MG63 (cell line): ENCODE data around the gene BMP8A. TPM values are rescaled to one million over a fixed set of nuclear protein-coding genes. Genes with fewer than 3 reads are reported as not detected.

Experiments
- DNase-seq: peaks from one replicate; pipeline ENCODE4 v3.0.0-alpha.2; 2020
- H3K27me3 ChIP-seq: fragments of 250-450 bp; sonication (Bioruptor Pico); 2 replicates; pipeline ENCODE4 v1.5.1; 2020; ENCODE audit warnings: mild to moderate bottlenecking, moderate library complexity
- H3K36me3 ChIP-seq: fragments of 250-450 bp; sonication (Bioruptor Pico); 2 replicates; pipeline ENCODE4 v1.5.1; 2020; ENCODE audit warnings: mild to moderate bottlenecking, moderate library complexity
- H3K4me3 ChIP-seq: fragments of 250-450 bp; sonication (Bioruptor Pico); 2 replicates; pipeline ENCODE4 v1.5.1; 2020; ENCODE audit warnings: mild to moderate bottlenecking, moderate library complexity
- H3K9me3 ChIP-seq: fragments of 250-450 bp; sonication (Bioruptor Pico); 2 replicates; pipeline ENCODE4 v1.5.1; 2020; ENCODE audit warnings: mild to moderate bottlenecking, moderate library complexity
- total RNA-seq: library from RNA; depleted of rRNA; stranded (reverse); fragments of >200 nt; shearing (Covaris generic); gene quantifications from 2 replicates; pipeline ENCODE4 v1.2.3, GENCODE V29; 2014; ENCODE audit warnings: low replicate concordance

The BMP8A gene
- total RNA-seq, 1 experiment from 2014 or later: not detected

DNA sequence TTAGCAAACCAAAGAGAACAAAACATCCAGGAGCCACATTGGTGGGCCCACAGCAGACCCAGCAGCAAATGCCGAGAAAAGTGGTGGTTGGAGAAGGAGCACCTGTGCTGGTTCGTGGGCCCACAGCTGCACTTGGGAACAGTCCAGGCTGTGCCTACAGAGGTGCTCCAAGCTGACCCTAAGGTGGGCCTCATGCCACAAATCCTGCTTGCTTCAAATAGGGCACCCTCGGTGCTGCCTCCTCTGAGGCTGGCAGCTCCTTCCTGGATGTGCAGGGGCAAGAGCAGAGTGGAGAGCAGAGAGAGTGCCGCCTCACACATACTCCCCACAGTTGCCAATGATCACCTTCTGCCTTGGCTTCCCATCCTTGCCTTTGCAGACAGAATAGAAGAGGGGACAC is 40.1 kb downstream of the BMP8A start:
- Histone ChIP-seq H3K27me3 (no peaks in the 10 kb centered on the region), H3K9me3 (no peaks in the 10 kb centered on the region), H3K36me3 (peaks cover 37% of the 10 kb centered on the region), H3K4me3 (no peak overlapping the region)
- DNase-seq: no peak

DNA sequence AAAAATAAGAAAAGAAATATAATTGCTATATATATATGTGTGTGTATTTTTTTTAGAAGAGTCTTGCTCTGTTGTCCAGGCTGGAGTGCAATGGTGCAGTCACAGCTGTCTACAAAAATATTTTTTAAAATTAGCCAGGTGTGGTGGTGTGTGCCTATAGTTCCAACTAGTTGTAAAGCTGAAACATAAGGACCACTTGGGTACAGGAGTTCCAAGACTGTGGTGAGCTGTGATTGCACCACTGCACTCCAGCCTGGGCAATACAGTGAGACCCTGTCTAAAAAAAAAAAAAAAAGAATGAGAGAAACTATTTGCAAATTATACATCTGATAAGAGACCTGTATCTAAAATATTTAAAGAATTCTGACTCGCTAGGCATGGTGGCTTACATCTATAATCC is 42.0 kb downstream of the BMP8A start:
- no peaks in the 10 kb centered on the region for H3K9me3 ChIP-seq
- H3K4me3 ChIP-seq: no peak overlapping the region
- H3K36me3 ChIP-seq: peaks cover 32% of the 10 kb centered on the region
- H3K27me3 ChIP-seq: no peaks in the 10 kb centered on the region
- no peak for DNase-seq

DNA sequence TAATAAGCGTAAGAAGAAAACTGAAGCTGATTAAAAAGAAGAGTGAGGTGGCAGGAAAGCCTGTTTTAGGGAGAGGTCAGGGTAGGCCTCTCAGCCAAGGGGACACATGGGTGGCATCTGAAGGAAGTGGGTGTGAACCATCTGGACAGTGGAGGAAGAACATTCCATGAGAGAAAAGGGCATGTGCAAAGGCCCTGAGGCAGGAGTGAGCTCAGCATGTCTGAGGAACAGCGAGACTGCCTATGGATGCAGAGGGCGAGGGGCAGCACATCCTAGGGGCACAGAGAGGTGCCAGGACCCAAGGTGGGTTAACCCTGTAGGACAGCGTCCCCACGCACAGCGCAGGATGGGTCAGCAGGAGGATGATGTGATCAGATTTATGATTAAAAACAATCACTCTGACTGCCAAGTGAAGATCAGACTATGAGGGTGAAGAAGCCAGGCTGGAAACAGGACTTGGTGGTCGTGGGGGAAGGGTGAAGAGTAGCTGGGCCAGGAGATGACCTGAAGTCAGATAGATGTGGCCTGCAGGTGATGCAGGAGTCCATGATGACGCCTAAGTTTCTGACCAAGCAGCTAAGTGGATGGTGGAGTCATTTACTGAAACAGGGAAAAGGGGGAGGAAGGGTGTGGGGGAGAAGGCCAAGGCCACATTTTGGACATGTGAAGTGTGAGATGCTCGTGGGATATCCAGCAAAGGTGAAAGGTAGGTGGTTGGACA is 47.3 kb downstream of the BMP8A start:
- DNase-seq: no peak
- Histone ChIP-seq H3K36me3 (peaks cover 32% of the 10 kb centered on the region), H3K4me3 (no peak overlapping the region), H3K27me3 (no peaks in the 10 kb centered on the region), H3K9me3 (no peaks in the 10 kb centered on the region)

- peak; percentile 49 for DNase-seq
Observed at GRCh38 chr1:39539252-39539790, 47.9 kb downstream of the BMP8A start.

GRCh38 chr1:39540504-39541031 is 49.1 kb downstream of the BMP8A start:
- H3K4me3 ChIP-seq: no peak overlapping the region
- no peak for DNase-seq
- no peaks in the 10 kb centered on the region for H3K9me3 ChIP-seq
- H3K36me3 ChIP-seq: peaks cover 33% of the 10 kb centered on the region
- no peaks in the 10 kb centered on the region for H3K27me3 ChIP-seq

More at GRCh38 chr1:39539252-39539790, 47.9 kb downstream of the BMP8A start:
- H3K9me3 ChIP-seq: no peaks in the 10 kb centered on the region
- H3K27me3 ChIP-seq: no peaks in the 10 kb centered on the region
- H3K4me3 ChIP-seq: no peak overlapping the region
- peaks cover 29% of the 10 kb centered on the region for H3K36me3 ChIP-seq

DNA sequence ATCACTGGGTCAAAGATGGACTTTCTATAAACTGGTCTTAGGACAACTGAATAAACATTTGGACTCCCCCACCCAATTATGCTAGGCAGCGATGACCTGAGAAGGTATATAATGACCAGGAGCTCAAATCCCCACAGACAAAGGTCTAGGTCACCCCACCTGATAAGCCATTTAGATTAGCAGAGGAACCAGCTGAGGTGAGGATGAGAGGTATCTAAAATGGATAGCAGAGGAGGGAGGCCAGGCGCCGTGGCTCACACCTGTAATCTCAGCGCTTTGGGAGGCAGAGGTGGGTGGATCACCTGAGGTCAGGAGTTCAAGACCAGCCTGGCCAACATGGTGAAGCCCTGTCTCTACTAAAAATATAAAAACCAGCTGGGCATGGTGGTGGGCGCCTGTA is 51.5 kb downstream of the BMP8A start:
- Histone ChIP-seq H3K27me3 (no peaks in the 10 kb centered on the region), H3K36me3 (peaks cover 46% of the 10 kb centered on the region), H3K9me3 (no peaks in the 10 kb centered on the region), H3K4me3 (no peak overlapping the region)
- no peak for DNase-seq

GRCh38 chr1:39544327-39544726 is 52.9 kb downstream of the BMP8A start:
- no peaks in the 10 kb centered on the region for H3K9me3 ChIP-seq
- no peak for DNase-seq
- H3K36me3 ChIP-seq: peaks cover 40% of the 10 kb centered on the region
- no peak overlapping the region for H3K4me3 ChIP-seq
- no peaks in the 10 kb centered on the region for H3K27me3 ChIP-seq

GRCh38 chr1:39545531-39545930 is 54.1 kb downstream of the BMP8A start:
- no peak for DNase-seq
- Histone ChIP-seq H3K4me3 (no peak overlapping the region), H3K27me3 (no peaks in the 10 kb centered on the region), H3K9me3 (no peaks in the 10 kb centered on the region), H3K36me3 (peaks cover 33% of the 10 kb centered on the region)

DNA sequence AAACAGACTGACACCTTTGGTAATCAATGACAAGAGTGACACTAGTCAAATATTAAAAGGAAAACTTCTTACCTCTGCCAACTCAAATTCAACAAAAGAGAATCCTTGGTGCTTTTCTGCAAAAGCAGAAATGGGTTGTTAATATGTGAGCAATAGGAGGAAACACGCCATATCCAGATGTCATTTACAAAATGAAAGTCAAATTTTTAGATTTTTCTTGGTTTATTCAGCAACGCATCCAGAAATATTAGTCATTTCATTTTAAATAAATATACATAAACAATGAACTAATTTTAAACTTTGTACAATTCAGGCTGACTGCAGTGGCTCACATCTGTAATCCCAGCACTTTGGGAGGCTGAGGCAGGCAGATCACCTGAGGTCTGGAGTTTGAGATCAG is 62.8 kb downstream of the BMP8A start:
- DNase-seq: no peak
- Histone ChIP-seq H3K27me3 (no peaks in the 10 kb centered on the region), H3K9me3 (no peaks in the 10 kb centered on the region), H3K4me3 (no peak overlapping the region), H3K36me3 (peaks cover 41% of the 10 kb centered on the region)

- Histone ChIP-seq H3K27me3 (no peaks in the 10 kb centered on the region), H3K4me3 (no peak overlapping the region), H3K9me3 (no peaks in the 10 kb centered on the region), H3K36me3 (peaks cover 73% of the 10 kb centered on the region)
- DNase-seq: no peak
Observed at GRCh38 chr1:39561279-39561678, 69.8 kb downstream of the BMP8A start.

- Histone ChIP-seq H3K36me3 (peaks cover 89% of the 10 kb centered on the region), H3K9me3 (no peaks in the 10 kb centered on the region), H3K4me3 (no peak overlapping the region), H3K27me3 (no peaks in the 10 kb centered on the region)
- no peak for DNase-seq
Observed at GRCh38 chr1:39562886-39563285, 71.5 kb downstream of the BMP8A start.

GRCh38 chr1:39563669-39564068 is 72.2 kb downstream of the BMP8A start:
- H3K36me3 ChIP-seq: peaks cover 93% of the 10 kb centered on the region
- no peak for DNase-seq
- H3K9me3 ChIP-seq: no peaks in the 10 kb centered on the region
- no peak overlapping the region for H3K4me3 ChIP-seq
- no peaks in the 10 kb centered on the region for H3K27me3 ChIP-seq

DNA sequence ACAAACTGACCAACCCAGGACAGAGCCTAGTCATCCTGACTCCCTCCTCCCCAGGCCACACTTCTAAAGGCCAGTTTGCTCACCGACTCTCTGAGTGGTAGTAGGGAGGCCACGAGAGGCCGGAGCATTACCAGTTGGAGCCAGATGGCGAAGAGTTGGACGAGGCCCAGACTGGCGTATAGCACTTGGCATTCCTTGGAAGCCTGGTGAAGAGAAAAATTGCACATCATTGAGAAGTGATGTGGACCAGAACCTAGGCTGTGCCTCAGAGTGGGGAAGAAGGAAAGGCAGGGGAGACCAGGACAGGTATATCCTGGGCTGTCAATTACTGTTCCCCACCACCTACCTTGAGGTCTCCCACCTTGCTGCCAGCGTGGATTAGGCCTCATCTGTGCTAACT is 72.9 kb downstream of the BMP8A start:
- Histone ChIP-seq H3K9me3 (no peaks in the 10 kb centered on the region), H3K4me3 (no peak overlapping the region), H3K36me3 (peaks cover 94% of the 10 kb centered on the region), H3K27me3 (no peaks in the 10 kb centered on the region)
- DNase-seq: no peak

DNA sequence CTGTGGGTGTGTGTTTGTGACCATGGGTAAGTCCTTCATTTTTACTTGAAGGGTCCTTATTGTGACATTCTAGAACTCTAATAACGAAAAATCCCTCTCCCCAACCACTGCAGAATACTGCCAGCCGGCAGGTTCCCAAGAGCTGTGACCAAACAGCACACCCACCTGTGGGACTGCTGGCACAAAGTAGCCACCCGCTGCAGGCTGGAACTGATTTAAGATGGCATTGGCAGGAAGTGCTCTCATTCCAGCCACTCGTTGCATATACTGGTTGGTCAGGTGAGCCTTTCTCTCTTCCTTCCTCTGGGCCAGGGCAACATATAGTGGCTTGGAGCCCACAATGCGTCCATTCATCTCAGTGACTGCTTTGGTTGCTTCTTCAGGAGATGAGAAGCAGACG is 73.5 kb downstream of the BMP8A start:
- Histone ChIP-seq H3K9me3 (no peaks in the 10 kb centered on the region), H3K4me3 (no peak overlapping the region), H3K27me3 (no peaks in the 10 kb centered on the region), H3K36me3 (peaks cover 98% of the 10 kb centered on the region)
- no peak for DNase-seq

DNA sequence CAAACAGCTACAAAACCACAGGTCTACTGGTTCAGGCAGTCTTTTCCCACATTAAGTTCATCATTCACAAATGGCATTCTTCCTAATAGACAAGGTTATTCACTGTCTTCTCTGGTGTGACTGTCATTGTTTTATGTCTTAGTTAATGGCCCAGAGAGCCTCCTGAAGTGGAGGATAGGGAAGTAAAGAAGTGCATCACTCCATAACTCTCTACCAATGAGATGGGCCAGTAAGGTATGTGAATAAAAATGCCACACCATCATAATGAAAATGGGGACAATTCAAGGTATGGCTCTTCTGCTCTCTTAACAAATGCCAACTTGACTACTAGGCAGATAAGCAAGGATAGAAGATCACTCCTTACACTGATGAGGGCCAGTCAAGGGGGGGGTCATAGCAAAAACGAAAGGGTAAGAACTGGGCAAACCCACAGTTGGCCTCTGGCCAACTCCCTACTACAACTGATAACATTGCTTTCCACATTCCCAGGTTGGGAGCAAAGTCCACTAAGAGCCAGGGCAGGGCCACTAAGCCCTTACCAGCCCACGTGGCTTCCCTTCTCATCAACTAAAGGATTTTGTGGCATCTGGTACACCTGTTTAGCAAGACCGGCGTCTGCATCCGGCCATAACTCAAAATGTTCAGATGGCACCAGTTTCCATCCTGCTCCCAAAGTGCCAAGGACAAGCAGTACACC is 75.2 kb downstream of the BMP8A start:
- Histone ChIP-seq H3K4me3 (no peak overlapping the region), H3K27me3 (no peaks in the 10 kb centered on the region), H3K36me3 (peaks cover 98% of the 10 kb centered on the region), H3K9me3 (no peaks in the 10 kb centered on the region)
- DNase-seq: no peak

- H3K9me3 ChIP-seq: no peaks in the 10 kb centered on the region
- H3K36me3 ChIP-seq: peaks cover 98% of the 10 kb centered on the region
- H3K4me3 ChIP-seq: no peak overlapping the region
- DNase-seq: no peak
- H3K27me3 ChIP-seq: no peaks in the 10 kb centered on the region
Observed at GRCh38 chr1:39567302-39567701, 75.9 kb downstream of the BMP8A start.

DNA sequence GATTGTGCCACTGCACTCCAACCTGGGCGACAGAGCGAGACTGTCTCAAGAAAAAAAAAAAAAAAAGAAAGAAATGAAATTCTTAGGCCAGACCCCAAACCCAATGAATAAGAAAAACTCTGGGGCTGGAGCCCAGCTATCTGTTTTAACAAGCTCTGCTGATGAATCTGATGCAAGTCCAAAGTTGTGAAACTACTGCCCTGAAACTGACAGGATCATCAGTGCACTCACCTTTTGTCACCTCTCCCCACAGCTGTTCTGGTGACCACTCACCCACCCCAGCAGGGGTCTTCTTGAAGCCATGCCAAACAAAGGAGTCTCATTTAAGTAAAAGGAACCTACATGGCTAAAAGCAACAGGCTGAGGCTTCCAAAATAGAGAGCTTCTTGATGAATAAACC is 76.8 kb downstream of the BMP8A start:
- Histone ChIP-seq H3K36me3 (peaks cover 98% of the 10 kb centered on the region), H3K27me3 (no peaks in the 10 kb centered on the region), H3K9me3 (no peaks in the 10 kb centered on the region), H3K4me3 (no peak overlapping the region)
- no peak for DNase-seq

DNA sequence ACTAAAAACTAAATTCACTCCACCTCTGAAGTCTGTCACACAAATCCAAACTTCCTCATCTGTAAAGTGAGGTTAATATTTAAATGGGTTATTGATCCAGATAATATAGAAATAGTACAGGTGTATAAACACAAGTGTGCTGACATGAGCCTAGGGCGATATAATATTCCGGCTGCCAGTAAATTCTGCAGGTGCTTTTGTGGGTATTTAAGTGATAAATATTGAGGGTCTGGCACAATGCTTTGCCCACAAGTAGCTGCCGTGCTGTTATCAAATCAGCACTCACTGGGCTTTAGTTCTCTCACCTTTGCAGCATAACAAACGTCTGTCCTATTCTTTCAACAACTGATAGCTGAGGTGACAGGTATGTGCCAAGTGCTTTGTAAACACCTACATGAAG is 77.6 kb downstream of the BMP8A start:
- H3K36me3 ChIP-seq: peaks cover 98% of the 10 kb centered on the region
- no peak for DNase-seq
- no peaks in the 10 kb centered on the region for H3K27me3 ChIP-seq

More for the DNA sequence above, 77.6 kb downstream of the BMP8A start:
- no peak overlapping the region for H3K4me3 ChIP-seq
- H3K9me3 ChIP-seq: no peaks in the 10 kb centered on the region
